Esophagus muscularis mucosa (tissue), 4 donors: ENCODE data around the gene PTRH1. TPM values are rescaled to one million over a fixed set of nuclear protein-coding genes. Genes with fewer than 3 reads are reported as not detected.

Experiments
- DNase-seq: peaks from one replicate; pipeline ENCODE4 v3.0.0-alpha.2; 2017; ENCODE audit errors: extremely low spot score
- H3K27ac ChIP-seq, 4 donors: fragments of 200-600 bp; sonication (generic); replicated peaks in 1 of 4; 1 replicate in 3 of 4; 2 replicates in 1 of 4; pipeline ENCODE4 v1.5.1; 2016 to 2019; ENCODE audit warnings: mild to moderate bottlenecking in 1 of 4
- H3K27me3 ChIP-seq, 4 donors: fragments of 200-600 bp; sonication (generic); one replicate each; pipeline versions ENCODE4 v1.5.1 to v1.6.0; 2016 to 2019
- H3K36me3 ChIP-seq, 4 donors: fragments of 200-600 bp; sonication (generic); one replicate each; pipeline ENCODE4 v1.5.1; 2016 to 2019
- H3K4me1 ChIP-seq, 4 donors: fragments of 200-600 bp; sonication (generic); one replicate each; pipeline ENCODE4 v1.5.1; 2016 to 2019
- H3K4me3 ChIP-seq, 4 donors: fragments of 200-600 bp; sonication (generic); 1 replicate in 2 of 4; 2 replicates in 2 of 4; pipeline ENCODE4 v1.5.1; 2016 to 2019; ENCODE audit warnings: mild to moderate bottlenecking in 4 of 4, moderate library complexity in 1 of 4
- H3K9me3 ChIP-seq, 4 donors: fragments of 200-600 bp; sonication (generic); 1 replicate in 3 of 4; 2 replicates in 1 of 4; pipeline ENCODE4 v1.5.1; 2016 to 2019
- CTCF ChIP-seq, 3 experiments: fragments of 200-600 bp in 2 of 3; fragments of 450-650 bp in 1 of 3; sonication (generic) in 2 of 3; IDR thresholded peaks; one replicate each; pipeline ENCODE4 v1.5.1; 2017 to 2019; ENCODE audit warnings: antibody characterized with exemption in 3 of 3, mild to moderate bottlenecking in 2 of 3, moderate library complexity in 1 of 3
- EP300 ChIP-seq: sonication (generic); formaldehyde crosslinking; IDR thresholded peaks from one replicate; pipeline ENCODE4 v1.6.1; 2017; ENCODE audit warnings: antibody characterized with exemption
- POLR2A ChIP-seq: fragments of 450-650 bp; IDR thresholded peaks from one replicate; pipeline ENCODE4 v1.6.1; 2017; ENCODE audit warnings: antibody characterized with exemption, moderate library complexity, mild to moderate bottlenecking, low read depth
- POLR2AphosphoS5 ChIP-seq, 2 donors: sonication (generic); formaldehyde crosslinking; IDR thresholded peaks; one replicate each; pipeline ENCODE4 v1.6.1; 2017; ENCODE audit warnings: antibody characterized with exemption in 2 of 2
- WGBS: methylation state at CpG from one replicate; pipeline ENCODE4 v1.1.5; 2018; 5-methylcytosine and 5-hydroxymethylcytosine counted together
- intact Hi-C: fragments of 100-400 bp; cut with DNase I; formaldehyde crosslinking; loops from one replicate; pipeline ENCODE4 v1.15.1; 2023
- total RNA-seq, 4 donors: library from RNA; depleted of rRNA; stranded (reverse); fragments of >200 nt; gene quantifications; one replicate each; pipeline versions ENCODE4 v1.1.0 to v1.2.1, GENCODE V29; 2016

PTRH1 gene
- total RNA-seq, 4 donors from 2014 or later: 16.8 to 23.5 (median 20.5) TPM

- peaks cover 11 to 31% (median 21%) of the 10 kb centered on the region in 4 donors for H3K4me1 ChIP-seq
- H3K27ac ChIP-seq: no peak overlapping the region
- peaks cover 16 to 32% (median 28%) of the 10 kb centered on the region in 4 donors for H3K36me3 ChIP-seq
- DNase-seq: no peak
- WGBS: 63% methylated on average over 12 of the region's 16 CpGs
- TF ChIP-seq EP300 (no peak), POLR2A (no peak), CTCF (IDR thresholded peaks at IDR 0.05) (no peak), POLR2AphosphoS5 (IDR thresholded peaks at IDR 0.05) (no peak)
- intact Hi-C loops: loop anchor here (5.0 kb wide), 2 partner anchors 120 to 220 kb away; partner anchors contain the start of gene STXBP1
- H3K4me3 ChIP-seq: no peak overlapping the region
- H3K27me3 ChIP-seq: no peaks in the 10 kb centered on the region
- H3K9me3 ChIP-seq: no peaks in the 10 kb centered on the region
Observed at GRCh38 chr9:127731938-127732337, 16.5 kb upstream of the PTRH1 start.

GRCh38 chr9:127730799-127731410, 15.4 kb upstream of the PTRH1 start:
- no peak for TF ChIP-seq CTCF (IDR thresholded peaks at IDR 0.05)
- Histone ChIP-seq H3K27me3 (no peaks in the 10 kb centered on the region), H3K4me3 (no peak overlapping the region), H3K27ac (no peak overlapping the region), H3K36me3 (peaks cover 16 to 32% (median 28%) of the 10 kb centered on the region in 4 donors), H3K9me3 (no peaks in the 10 kb centered on the region), H3K4me1 (peaks cover 11 to 30% (median 21%) of the 10 kb centered on the region in 4 donors)
- WGBS: 92% methylated on average over 3 of the region's 9 CpGs
- intact Hi-C loops: loop anchor here (5.0 kb wide), 2 partner anchors 119 to 219 kb away; partner anchors contain the start of gene STXBP1
- DNase-seq: no peak

- 90% methylated on average over 8 of the region's 9 CpGs for WGBS
- Histone ChIP-seq H3K27ac (no peak overlapping the region), H3K27me3 (no peaks in the 10 kb centered on the region), H3K36me3 (peaks cover 16 to 32% (median 28%) of the 10 kb centered on the region in 4 donors), H3K9me3 (no peaks in the 10 kb centered on the region), H3K4me1 (peaks cover 7 to 23% (median 15%) of the 10 kb centered on the region in 4 donors), H3K4me3 (no peak overlapping the region)
- no peak for DNase-seq
- intact Hi-C loops: loop anchor here (5.0 kb wide), 2 partner anchors 118 to 218 kb away; partner anchors contain the start of gene STXBP1
- TF ChIP-seq CTCF (IDR thresholded peaks at IDR 0.05): no peak
- no peak for TF ChIP-seq POLR2AphosphoS5 (IDR thresholded peaks at IDR 0.05)
- no peak for TF ChIP-seq EP300
- no peak for TF ChIP-seq POLR2A
Observed at GRCh38 chr9:127730262-127730661, 14.8 kb upstream of the PTRH1 start.

- H3K27ac ChIP-seq: no peak overlapping the region
- H3K4me1 ChIP-seq: peaks cover 7 to 23% (median 15%) of the 10 kb centered on the region in 4 donors
- no peaks in the 10 kb centered on the region for H3K9me3 ChIP-seq
- WGBS: 86% methylated on average over 18 of the region's 18 CpGs
- H3K27me3 ChIP-seq: peaks cover 0 to 4% (median 0%) of the 10 kb centered on the region in 4 donors
- DNase-seq: no peak
- H3K4me3 ChIP-seq: no peak overlapping the region
- intact Hi-C loops: loop anchor here (5.0 kb wide), 2 partner anchors 117 to 217 kb away; partner anchors contain the start of gene STXBP1
- H3K36me3 ChIP-seq: peaks cover 16 to 32% (median 28%) of the 10 kb centered on the region in 4 donors
- no peak for TF ChIP-seq CTCF (IDR thresholded peaks at IDR 0.05)
- no peak for TF ChIP-seq POLR2A
- no peak for TF ChIP-seq POLR2AphosphoS5 (IDR thresholded peaks at IDR 0.05)
- no peak for TF ChIP-seq EP300
Observed at GRCh38 chr9:127729522-127730256, 14.2 kb upstream of the PTRH1 start.
